H1 (cell line): ENCODE measurements around the gene MYH16. TPM values are rescaled to one million over a fixed set of nuclear protein-coding genes. Genes with fewer than 3 reads are reported as not detected.

ENCODE experiments used
- CTCF ChIA-PET: fragments of 300-600 bp; sonication (Branson Sonifier 250); formaldehyde crosslinking; loops from one replicate; lab custom pipeline; 2021; ENCODE audit not compliant: partially characterized antibody; lab: Charles Lee
- POLR2A ChIA-PET: fragments of 300-600 bp; sonication (Branson Sonifier 250); formaldehyde crosslinking; loops from one replicate; lab custom pipeline; 2021; ENCODE audit warnings: inconsistent platforms; ENCODE audit not compliant: partially characterized antibody; lab: Charles Lee
- DNase-seq, 2 experiments: peaks; one replicate each; pipeline versions ENCODE4 v3.0.0 to v3.0.0-alpha.2; 2010 to 2022; ENCODE audit warnings: low spot score in 2 of 2, low read depth in 1 of 2, mixed read lengths in 1 of 2
- FAIRE-seq: peaks from 2 replicates; lab custom pipeline; 2011; peaks lifted over from hg19 to GRCh38; lab: Jason Lieb, UNC
- H2AFZ ChIP-seq: 2 replicates; pipeline ENCODE4 v1.8.1; 2012; ENCODE audit warnings: low read length, inconsistent platforms
- H2AK5ac ChIP-seq: 2 replicates; pipeline ENCODE4 v1.6.1; 2013; ENCODE audit warnings: low read depth, low read length
- H2BK120ac ChIP-seq: replicated peaks from 2 replicates; pipeline ENCODE3; 2013; ENCODE audit warnings: low read depth, low read length, inconsistent platforms
- H2BK12ac ChIP-seq: 2 replicates; pipeline ENCODE4 v1.6.1; 2013; ENCODE audit warnings: low read depth, low read length
- H2BK15ac ChIP-seq: 2 replicates; pipeline ENCODE4 v1.6.1; 2013; ENCODE audit warnings: low read length
- H2BK20ac ChIP-seq: 2 replicates; pipeline ENCODE4 v1.6.1; 2013; ENCODE audit warnings: low read length
- H2BK5ac ChIP-seq: 2 replicates; pipeline ENCODE4 v1.6.1; 2013; ENCODE audit warnings: low read depth, low read length
- H3K14ac ChIP-seq: 2 replicates; pipeline ENCODE4 v1.6.1; 2013; ENCODE audit warnings: inconsistent platforms; ENCODE audit not compliant: insufficient read length
- H3K18ac ChIP-seq: 2 replicates; pipeline ENCODE4 v1.6.1; 2013; ENCODE audit warnings: low read length; ENCODE audit errors: extremely low read depth
- H3K23ac ChIP-seq: 2 replicates; pipeline ENCODE4 v1.6.1; 2013; ENCODE audit warnings: inconsistent platforms; ENCODE audit not compliant: insufficient read length
- H3K23me2 ChIP-seq: 2 replicates; pipeline ENCODE4 v1.6.1; 2013; ENCODE audit warnings: low read depth, low read length
- H3K27ac ChIP-seq: 2 replicates; pipeline ENCODE4 v1.6.1; 2011; ENCODE audit warnings: low read depth, low read length, inconsistent platforms
- H3K27me3 ChIP-seq, 4 experiments: replicated peaks in 1 of 4; 1 replicate in 1 of 4; 2 replicates in 3 of 4; pipeline versions ENCODE4 v1.6.1 to v1.8.1; 2011 to 2013; ENCODE audit warnings: low read length in 3 of 4, mild to moderate bottlenecking in 3 of 4, inconsistent platforms in 2 of 4, mixed read lengths in 2 of 4, moderate library complexity in 1 of 4; ENCODE audit not compliant: control insufficient read depth in 3 of 4, insufficient read depth in 3 of 4; ENCODE audit errors: extremely low read depth in 1 of 4
- H3K36me3 ChIP-seq, 4 experiments: 2 replicates each; pipeline versions ENCODE4 v1.6.1 to v1.8.1; 2011 to 2013; ENCODE audit warnings: mild to moderate bottlenecking in 4 of 4, low read length in 3 of 4, moderate library complexity in 2 of 4, control low read depth in 1 of 4, inconsistent platforms in 1 of 4; ENCODE audit not compliant: insufficient read depth in 4 of 4, control insufficient read depth in 2 of 4
- H3K4ac ChIP-seq: replicated peaks from 2 replicates; pipeline ENCODE3; 2013; ENCODE audit warnings: low read length, low read depth, mixed read lengths, inconsistent platforms; ENCODE audit not compliant: insufficient read length
- H3K4me1 ChIP-seq, 4 experiments: replicated peaks in 1 of 4; 1 replicate in 1 of 4; 2 replicates in 3 of 4; pipeline versions ENCODE4 v1.6.1 to v1.8.1; 2011 to 2013; ENCODE audit warnings: low read length in 3 of 4, inconsistent platforms in 2 of 4, mixed read lengths in 1 of 4; ENCODE audit not compliant: insufficient read depth in 4 of 4, control insufficient read depth in 3 of 4
- H3K4me2 ChIP-seq, 2 experiments: 2 replicates each; pipeline versions ENCODE4 v1.6.1 to v1.8.1; 2011 to 2013; ENCODE audit warnings: low read depth in 2 of 2, low read length in 2 of 2, control low read depth in 1 of 2, inconsistent platforms in 1 of 2, mild to moderate bottlenecking in 1 of 2; ENCODE audit not compliant: insufficient read depth in 1 of 2
- H3K4me3 ChIP-seq, 4 experiments: fragments of 200-600, 300-600 bp in 1 of 4; sonication (generic), shearing (Covaris generic), sonication (Bioruptor Twin) in 1 of 4; 2 replicates each; pipeline versions ENCODE4 v1.5.1 to v1.8.1; 2011 to 2016; ENCODE audit warnings: low read length in 4 of 4, low read depth in 3 of 4, control low read depth in 2 of 4, inconsistent platforms in 2 of 4, mild to moderate bottlenecking in 2 of 4, mixed read lengths in 1 of 4, moderate library complexity in 1 of 4; ENCODE audit not compliant: insufficient read depth in 2 of 4; ENCODE audit errors: extremely low read depth in 1 of 4
- H3K56ac ChIP-seq: replicated peaks from 2 replicates; pipeline ENCODE3; 2013; ENCODE audit warnings: low read depth, mild to moderate bottlenecking, mixed read lengths, low read length, inconsistent platforms; ENCODE audit not compliant: insufficient read length
- H3K79me1 ChIP-seq: 2 replicates; pipeline ENCODE4 v1.6.1; 2013; ENCODE audit warnings: low read depth, low read length, control low read depth
- H3K79me2 ChIP-seq, 2 experiments: 2 replicates each; pipeline versions ENCODE4 v1.6.1 to v1.8.1; 2012 to 2013; ENCODE audit warnings: low read length in 2 of 2, mild to moderate bottlenecking in 2 of 2, inconsistent platforms in 1 of 2; ENCODE audit not compliant: insufficient read depth in 2 of 2, control insufficient read depth in 1 of 2
- H3K9ac ChIP-seq, 4 experiments: replicated peaks in 1 of 4; 1 replicate in 1 of 4; 2 replicates in 3 of 4; pipeline versions ENCODE4 v1.6.1 to v1.8.1; 2011 to 2013; ENCODE audit warnings: low read depth in 3 of 4, low read length in 3 of 4, control low read depth in 2 of 4, mild to moderate bottlenecking in 2 of 4, moderate library complexity in 2 of 4, inconsistent platforms in 1 of 4; ENCODE audit errors: extremely low read depth in 1 of 4
- H3K9me3 ChIP-seq, 2 experiments: 2 replicates each; pipeline versions ENCODE4 v1.6.1 to v1.8.1; 2012 to 2013; ENCODE audit warnings: mild to moderate bottlenecking in 2 of 2, moderate library complexity in 2 of 2, control low read depth in 1 of 2, inconsistent platforms in 1 of 2, low read depth in 1 of 2, low read length in 1 of 2, mixed read lengths in 1 of 2; ENCODE audit not compliant: insufficient read depth in 2 of 2
- H4K20me1 ChIP-seq, 2 experiments: replicated peaks in 1 of 2; 2 replicates each; pipeline versions ENCODE3 to v1.8.1; 2011 to 2013; ENCODE audit warnings: inconsistent platforms in 2 of 2, low read length in 2 of 2, mild to moderate bottlenecking in 1 of 2; ENCODE audit not compliant: insufficient read depth in 2 of 2, control insufficient read depth in 1 of 2
- H4K5ac ChIP-seq: 2 replicates; pipeline ENCODE4 v1.6.1; 2013; ENCODE audit warnings: low read length, low read depth, mixed read lengths, inconsistent platforms; ENCODE audit not compliant: insufficient read length
- H4K8ac ChIP-seq: 2 replicates; pipeline ENCODE4 v1.8.0; 2013; ENCODE audit warnings: mild to moderate bottlenecking, moderate library complexity, low read length, inconsistent platforms; ENCODE audit not compliant: insufficient read depth; ENCODE audit errors: extremely low read depth
- H4K91ac ChIP-seq: replicated peaks from 2 replicates; pipeline ENCODE3; 2013; ENCODE audit warnings: low read length, mixed read lengths, inconsistent platforms; ENCODE audit not compliant: insufficient read length
- BACH1 ChIP-seq: IDR thresholded peaks from 2 replicates; pipeline ENCODE4 v1.6.1; 2012; ENCODE audit warnings: low read length, improper control_type of control experiment
- GABPA ChIP-seq: IDR thresholded peaks from 2 replicates; pipeline ENCODE4 v1.6.1; 2011; ENCODE audit warnings: mild to moderate bottlenecking, low read length, moderate library complexity, borderline replicate concordance; ENCODE audit not compliant: insufficient read depth
- HDAC6 ChIP-seq: IDR thresholded peaks from one replicate; pipeline ENCODE4 v1.7.1; 2012; ENCODE audit warnings: low read depth, mild to moderate bottlenecking, inconsistent platforms, low read length, moderate library complexity
- KDM4A ChIP-seq: IDR thresholded peaks from one replicate; pipeline ENCODE4 v1.7.1; 2012; ENCODE audit warnings: low read depth, mild to moderate bottlenecking, moderate library complexity, low read length, inconsistent platforms; ENCODE audit not compliant: severe bottlenecking
- KDM5A ChIP-seq: fragments of 200-600 bp; IDR thresholded peaks from 2 replicates; pipeline ENCODE4 v1.7.1; 2012; ENCODE audit warnings: mild to moderate bottlenecking, low read length, inconsistent platforms, mixed read lengths
- MAFK ChIP-seq: IDR thresholded peaks from 2 replicates; pipeline ENCODE4 v1.6.1; 2012; ENCODE audit warnings: low read depth, mild to moderate bottlenecking, improper control_type of control experiment, low read length
- SIN3A ChIP-seq, 2 experiments: IDR thresholded peaks in 1 of 2; conservative IDR thresholded peaks in 1 of 2; 2 replicates each; pipeline ENCODE4 v1.6.1; 2011 to 2012; ENCODE audit warnings: low read length in 2 of 2, improper control_type of control experiment in 1 of 2, low read depth in 1 of 2, mild to moderate bottlenecking in 1 of 2
- SIRT6 ChIP-seq: IDR thresholded peaks from one replicate; pipeline ENCODE4 v1.7.1; 2012; ENCODE audit warnings: low read length, inconsistent platforms
- TBP ChIP-seq: IDR thresholded peaks from 2 replicates; pipeline ENCODE4 v1.6.1; 2011; ENCODE audit warnings: low read depth, low read length, improper control_type of control experiment
- WGBS, 2 experiments: shearing (Covaris generic) in 1 of 2; methylation state at CpG; one replicate each; pipeline versions ENCODE4 v1.1.6 to v1.1.7; 2013 to 2015; ENCODE audit warnings: low lambda C conversion rate in 2 of 2, mixed read lengths in 2 of 2, inconsistent platforms in 1 of 2, low coverage in 1 of 2, missing lambda C conversion rate in 1 of 2; ENCODE audit not compliant: insufficient replicate concordance in 2 of 2, insufficient coverage in 1 of 2, insufficient read length in 1 of 2; ENCODE audit errors: extremely low coverage in 1 of 2, missing lambda C conversion rate in 1 of 2; 5-methylcytosine and 5-hydroxymethylcytosine counted together
- polyA plus RNA-seq, 7 experiments: library from polyadenylated mRNA; depleted of rRNA in 3 of 7; stranded (reverse) in 5 of 7; unstranded in 2 of 7; fragments of >200 nt in 5 of 7; fragments of 200-250 nt in 2 of 7; gene quantifications; 1 replicate in 5 of 7; 2 replicates in 1 of 7; 4 replicates in 1 of 7; pipeline versions ENCODE4 v1.2.1 to v1.2.3, GENCODE V29; 2011 to 2013; ENCODE audit warnings: missing spikeins in 2 of 7, mixed read lengths in 2 of 7
- total RNA-seq: library from RNA; stranded (reverse); fragmentation: NEBNext Ultra II Directional; extraction: Animal tissue kit (Norgen Biotek cat#: 25700); gene quantifications from 2 replicates; pipeline ENCODE4 v1.2.1, GENCODE V29; 2021
- TF ChIP-seq, protein P1 (sequence below): IDR thresholded peaks from 2 replicates; pipeline ENCODE4 v1.6.1; 2011; ENCODE audit warnings: low read depth, mild to moderate bottlenecking, low read length; ENCODE audit not compliant: insufficient read depth

Gene MYH16
- total and polyA plus RNA-seq, 2 of the 8 experiments (the other 6 are each of a cell fraction or from before 2014, with no cell fraction given), result not detected

DNA sequence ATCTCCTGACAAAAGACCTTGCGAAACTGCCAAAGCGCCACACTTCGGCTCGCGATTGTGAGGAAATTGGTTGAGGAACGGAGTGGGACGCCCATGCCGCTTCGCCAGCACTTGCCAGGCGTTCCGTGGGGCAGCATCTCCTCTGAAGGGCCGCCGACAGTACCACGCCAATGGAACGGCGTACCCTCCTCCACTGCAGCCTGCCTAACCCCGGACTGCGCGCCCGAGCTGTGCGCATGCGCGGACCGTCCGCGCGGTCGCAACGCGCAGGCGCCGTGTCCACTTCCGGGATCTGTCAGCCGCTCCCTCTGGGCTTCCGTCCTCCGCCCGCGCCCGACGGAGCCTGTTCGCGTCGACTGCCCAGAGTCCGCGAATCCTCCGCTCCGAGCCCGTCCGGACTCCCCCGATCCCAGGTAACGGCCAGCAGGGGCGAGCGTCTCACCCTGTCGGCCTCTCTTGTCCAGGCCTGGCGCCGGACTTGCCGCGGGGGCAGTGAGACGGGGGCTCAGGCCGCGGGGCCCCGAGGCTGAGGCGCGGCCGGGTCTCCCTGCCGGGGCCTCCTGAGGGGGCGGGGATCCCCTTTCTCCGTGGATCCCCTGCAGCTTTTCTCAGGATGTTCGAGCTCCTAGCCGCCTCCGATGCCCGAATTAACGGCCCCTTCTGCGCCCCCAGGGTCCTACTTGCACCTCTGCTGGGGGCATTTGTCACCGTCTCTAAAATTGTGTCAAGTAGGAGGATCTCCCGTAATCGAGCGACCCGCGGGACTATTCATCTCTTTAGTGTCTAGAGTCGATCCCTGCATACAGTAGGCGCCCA, 53.2 kb downstream of the MYH16 start, which contains the start of gene ARPC1A:
TSS of gene ARPC1A (plus strand) at position 307 of the 816 bp plus-strand sequence. CDS start 7,456 bp downstream, outside the sequence.
- Histone ChIP-seq H2AFZ (0 out of 2 replicates have a peak within 1 kb of the TSS, but pooled peaks have one; percentile 10), H3K23ac (no peak within 1 kb of the TSS), H3K79me1 (no peaks in the 10 kb centered on the region; the same call in 1 of the 2 replicates), H3K79me2 (peaks cover 0 to 38% of the 10 kb centered on the region in 2 experiments; a peak in 3 of 4 replicates), H3K18ac (peak within 1 kb of the TSS; percentile 99), H2BK20ac (no peak within 1 kb of the TSS), H2AK5ac (no peak within 1 kb of the TSS), H3K9ac (peak within 1 kb of the TSS; percentile 77 to 97 (median 82)), H3K4ac (peak within 1 kb of the TSS; percentile 98), H3K27me3 (no peaks in the 10 kb centered on the region), H3K4me1 (no peaks in the 10 kb centered on the region; a peak in 2 of 7 replicates), H3K56ac (peak within 1 kb of the TSS; percentile 92), H3K4me3 (peak within 1 kb of the TSS; percentile 70 to 99 (median 94)), H4K20me1 (peaks cover 0 to 4% of the 10 kb centered on the region in 2 experiments), H2BK12ac (no peak within 1 kb of the TSS; the same call in 1 of the 2 replicates), H3K4me2 (peak within 1 kb of the TSS; percentile 72 to 75), H3K23me2 (peaks cover 7% of the 10 kb centered on the region), H2BK120ac (peak within 1 kb of the TSS; percentile 81), H4K5ac (peak within 1 kb of the TSS; percentile 99), H2BK15ac (no peak within 1 kb of the TSS), H4K91ac (peak within 1 kb of the TSS; percentile 97), H3K36me3 (no peaks in the 10 kb centered on the region), H2BK5ac (peak within 1 kb of the TSS; percentile 96), H3K27ac (peak within 1 kb of the TSS; percentile 74), H3K14ac (no peak within 1 kb of the TSS), H3K9me3 (no peaks in the 10 kb centered on the region), H4K8ac (peak within 1 kb of the TSS; percentile 90)
- POLR2A ChIA-PET, result interaction anchor here (0.8 to 1.6 kb wide), 7 partner anchors 15 to 279 kb away, joined by 3 to 6 read pairs (median 3); partner anchors contain the start of genes BUD31 and PDAP1
- CTCF ChIA-PET, result interaction anchor here (0.9 to 8.3 kb wide), 3 partner anchors 12 to 83 kb away, joined by 3 to 50 read pairs (median 3); partner anchors contain the start of gene BUD31
- FAIRE-seq, result no peak
- WGBS, 2 experiments, result 1% methylated on average over 67 of the region's 82 CpGs; no CpG with 5 or more reads in 1 of the 2 experiments
- DNase-seq, result peak; percentile 90 to 96
- TF ChIP-seq SIN3A (conservative IDR thresholded peaks at IDR 0.05 in 1 of 2, IDR thresholded peaks at IDR 0.05 in 1 of 2; ENCODE audit: low read depth in 1 of 2, low read length in 2 of 2), result 0 out of 4 replicates have a peak, but pooled peaks of 1 of the 2 experiments have one; percentile 17
- no peak for TF ChIP-seq KDM5A
- no peak for TF ChIP-seq MAFK
- no peak for TF ChIP-seq BACH1
- peak; percentile 74 for TF ChIP-seq TBP
- TF ChIP-seq KDM4A, result peak; percentile 77
- no peak for TF ChIP-seq SIRT6
- TF ChIP-seq HDAC6, result no peak
- TF ChIP-seq GABPA, result no peak
- TF ChIP-seq, protein P1, sequence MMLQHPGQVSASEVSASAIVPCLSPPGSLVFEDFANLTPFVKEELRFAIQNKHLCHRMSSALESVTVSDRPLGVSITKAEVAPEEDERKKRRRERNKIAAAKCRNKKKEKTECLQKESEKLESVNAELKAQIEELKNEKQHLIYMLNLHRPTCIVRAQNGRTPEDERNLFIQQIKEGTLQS, result no peak
